ENCODE results near the gene NR1H3.

NR1H3 gene

GRCh38 chr11:47274495-47275235 lies 16.9 kb downstream of the NR1H3 start:
- TF ChIP-seq EP300 (IDR thresholded peaks at IDR 0.05; ENCODE audit: borderline replicate concordance) (no peak), USF1 (IDR thresholded peaks at IDR 0.05) (no peak), CEBPB (IDR thresholded peaks at IDR 0.05) (no peak), TEAD4 (IDR thresholded peaks at IDR 0.05) (no peak), MAX (IDR thresholded peaks at IDR 0.05) (no peak)

- TF ChIP-seq TAF1 (IDR thresholded peaks at IDR 0.05; ENCODE audit: low read depth) (no peak), CEBPB (IDR thresholded peaks at IDR 0.05) (no peak), EGR1 (IDR thresholded peaks at IDR 0.05) (no peak), USF1 (IDR thresholded peaks at IDR 0.05) (no peak), MAX (IDR thresholded peaks at IDR 0.05) (no peak), CREB1 (IDR thresholded peaks at IDR 0.05; ENCODE audit: low read depth) (no peak), REST (IDR thresholded peaks at IDR 0.05; ENCODE audit: low read depth) (no peak), NFIC (IDR thresholded peaks at IDR 0.05) (no peak), FOXM1 (IDR thresholded peaks at IDR 0.05; ENCODE audit: borderline replicate concordance, low read depth) (no peak), EP300 (IDR thresholded peaks at IDR 0.05; ENCODE audit: borderline replicate concordance) (no peak), TCF12 (IDR thresholded peaks at IDR 0.05; ENCODE audit: low read depth) (no peak), TEAD4 (IDR thresholded peaks at IDR 0.05) (no peak), ZBTB7A (IDR thresholded peaks at IDR 0.05; ENCODE audit: low read depth) (no peak), RAD21 (IDR thresholded peaks at IDR 0.05; ENCODE audit: low read depth) (no peak), YY1 (IDR thresholded peaks at IDR 0.05; ENCODE audit: low read depth) (no peak)
These were observed 19.1 kb downstream of the NR1H3 start for GRCh38 chr11:47276923-47277322.

- TF ChIP-seq REST (IDR thresholded peaks at IDR 0.05; ENCODE audit: low read depth) (no peak), TEAD4 (IDR thresholded peaks at IDR 0.05) (no peak), EP300 (IDR thresholded peaks at IDR 0.05; ENCODE audit: borderline replicate concordance) (no peak), CREB1 (IDR thresholded peaks at IDR 0.05; ENCODE audit: low read depth) (no peak), MAX (IDR thresholded peaks at IDR 0.05) (no peak), RAD21 (IDR thresholded peaks at IDR 0.05; ENCODE audit: low read depth) (no peak), NFIC (IDR thresholded peaks at IDR 0.05) (no peak), ZBTB7A (IDR thresholded peaks at IDR 0.05; ENCODE audit: low read depth) (no peak), EGR1 (IDR thresholded peaks at IDR 0.05) (no peak), YY1 (IDR thresholded peaks at IDR 0.05; ENCODE audit: low read depth) (no peak), TCF12 (IDR thresholded peaks at IDR 0.05; ENCODE audit: low read depth) (no peak), FOXM1 (IDR thresholded peaks at IDR 0.05; ENCODE audit: borderline replicate concordance, low read depth) (no peak), CEBPB (IDR thresholded peaks at IDR 0.05) (no peak), USF1 (IDR thresholded peaks at IDR 0.05) (no peak), TAF1 (IDR thresholded peaks at IDR 0.05; ENCODE audit: low read depth) (no peak)
These were observed 20.3 kb downstream of the NR1H3 start for GRCh38 chr11:47278058-47278457.

GRCh38 chr11:47278769-47279168 lies 21.0 kb downstream of the NR1H3 start:
- TF ChIP-seq EP300 (IDR thresholded peaks at IDR 0.05; ENCODE audit: borderline replicate concordance) (no peak), TCF12 (IDR thresholded peaks at IDR 0.05; ENCODE audit: low read depth) (no peak), MAX (IDR thresholded peaks at IDR 0.05) (no peak), TEAD4 (IDR thresholded peaks at IDR 0.05) (no peak), CEBPB (IDR thresholded peaks at IDR 0.05) (no peak), YY1 (IDR thresholded peaks at IDR 0.05; ENCODE audit: low read depth) (no peak)

GRCh38 chr11:47280099-47280498 lies 22.3 kb downstream of the NR1H3 start:
- TF ChIP-seq TCF12 (IDR thresholded peaks at IDR 0.05; ENCODE audit: low read depth) = no peak
- TF ChIP-seq RAD21 (IDR thresholded peaks at IDR 0.05; ENCODE audit: low read depth) = no peak
- no peak for TF ChIP-seq NFIC (IDR thresholded peaks at IDR 0.05)
